A204.1 (cell line): Measurements from ENCODE around the gene ZNF490.
A peak's percentile ranks its signal among the peaks of the same experiment; 100 is the strongest.
"Not testable (repeated sequence)": the region's sequence is repeated elsewhere in the genome, so short reads cannot be mapped to it uniquely, and the experiment has no call there.

Experiments
- FAIRE-seq: peaks from 2 replicates; lab custom pipeline; 2012; peaks lifted over from hg19 to GRCh38; lab: Jason Lieb, UNC

The ZNF490 gene

GRCh38 chr19:12610540-12611360 lies at the start of gene ZNF490, which contains the start of gene ZNF791:
ZNF490 (minus strand) TSS chr19:12610813; CDS start chr19:12610680, 133 bp downstream.
ZNF791 (plus strand) TSS chr19:12610920; CDS start chr19:12611080, 160 bp downstream.
- peak; percentile 93 for FAIRE-seq

- no peak for FAIRE-seq
These were observed 47.4 kb upstream of the ZNF490 start for GRCh38 chr19:12657966-12658365.

GRCh38 chr19:12656899-12657571 lies 46.4 kb upstream of the ZNF490 start:
- no peak for FAIRE-seq

- no peak for FAIRE-seq
These were observed 44.9 kb upstream of the ZNF490 start for GRCh38 chr19:12655546-12655945.

GRCh38 chr19:12652219-12652618 lies 41.6 kb upstream of the ZNF490 start:
- FAIRE-seq, result no peak

GRCh38 chr19:12649941-12650340 lies 39.3 kb upstream of the ZNF490 start:
- FAIRE-seq, result no peak

- FAIRE-seq, result no peak
These were observed 37.5 kb upstream of the ZNF490 start for GRCh38 chr19:12648088-12648487.

- FAIRE-seq, result no peak
These were observed 37.0 kb upstream of the ZNF490 start for GRCh38 chr19:12647490-12648071.

- FAIRE-seq, result no peak
These were observed 36.4 kb upstream of the ZNF490 start for GRCh38 chr19:12647047-12647446.

- FAIRE-seq, result no peak
These were observed 35.9 kb upstream of the ZNF490 start for GRCh38 chr19:12646551-12646950.

- not testable (repeated sequence) for FAIRE-seq
These were observed 33.1 kb upstream of the ZNF490 start for GRCh38 chr19:12643716-12644115.

- no peak for FAIRE-seq
These were observed 31.9 kb upstream of the ZNF490 start for GRCh38 chr19:12642506-12642905.

GRCh38 chr19:12641456-12641855 lies 30.8 kb upstream of the ZNF490 start:
- no peak for FAIRE-seq

GRCh38 chr19:12639901-12640613 lies 29.4 kb upstream of the ZNF490 start:
- FAIRE-seq, result no peak

- no peak for FAIRE-seq
These were observed 28.1 kb upstream of the ZNF490 start for GRCh38 chr19:12638611-12639182.

- FAIRE-seq, result no peak
These were observed 26.0 kb upstream of the ZNF490 start for GRCh38 chr19:12636631-12637030.

GRCh38 chr19:12629215-12629614 lies 18.6 kb upstream of the ZNF490 start:
- no peak for FAIRE-seq

GRCh38 chr19:12628040-12629022 lies 17.7 kb upstream of the ZNF490 start:
- FAIRE-seq, result no peak

- FAIRE-seq, result no peak
These were observed 16.3 kb upstream of the ZNF490 start for GRCh38 chr19:12626958-12627357.

GRCh38 chr19:12623361-12624031 lies 12.9 kb upstream of the ZNF490 start:
- no peak for FAIRE-seq
